Right atrium auricular region (tissue), 2 donors: ENCODE data around the gene AGTR1. TPM values are rescaled to one million over a fixed set of nuclear protein-coding genes. Genes with fewer than 3 reads are reported as not detected.

Experiments used
- DNase-seq: peaks from one replicate; pipeline ENCODE4 v3.0.0-alpha.2; 2019; ENCODE audit warnings: low spot score
- H3K27ac ChIP-seq, 2 donors: fragments of 200-600 bp; sonication (generic); 1 replicate in 1 of 2; 2 replicates in 1 of 2; pipeline ENCODE4 v1.5.1; 2016 to 2019
- H3K27me3 ChIP-seq, 2 donors: fragments of 200-600 bp; sonication (generic); one replicate each; pipeline versions ENCODE4 v1.5.1 to v1.6.0; 2017 to 2019
- H3K36me3 ChIP-seq: fragments of 200-600 bp; sonication (generic); one replicate; pipeline ENCODE4 v1.5.1; 2016
- H3K4me1 ChIP-seq, 2 donors: fragments of 200-600 bp; sonication (generic); one replicate each; pipeline versions ENCODE4 v1.5.1 to v1.6.0; 2017 to 2019
- H3K4me3 ChIP-seq, 2 donors: fragments of 200-600 bp; sonication (generic); 1 replicate in 1 of 2; 2 replicates in 1 of 2; pipeline ENCODE4 v1.5.1; 2017 to 2019; ENCODE audit warnings: mild to moderate bottlenecking in 1 of 2, moderate library complexity in 1 of 2
- H3K9me3 ChIP-seq, 2 donors: fragments of 200-600 bp; sonication (generic); one replicate each; pipeline ENCODE4 v1.5.1; 2019
- CTCF ChIP-seq, 2 donors: fragments of 200-600 bp; sonication (generic); IDR thresholded peaks; one replicate each; pipeline ENCODE4 v1.5.1; 2019; ENCODE audit warnings: antibody characterized with exemption in 2 of 2
- total RNA-seq, 2 donors: library from RNA; depleted of rRNA; stranded (reverse); fragments of >200 nt; gene quantifications; one replicate each; pipeline ENCODE4 v1.1.0, GENCODE V29; 2016

AGTR1 gene
- total RNA-seq, 2 donors from 2014 or later, result 22.6 to 35.2 TPM

GRCh38 chr3:148705314-148705713, 7.6 kb downstream of the AGTR1 start:
- Histone ChIP-seq H3K27me3 (no peaks in the 10 kb centered on the region), H3K4me3 (no peak overlapping the region), H3K9me3 (no peaks in the 10 kb centered on the region), H3K36me3 (no peaks in the 10 kb centered on the region), H3K27ac (no peak overlapping the region), H3K4me1 (peaks cover 0 to 19% of the 10 kb centered on the region in 2 donors)
- TF ChIP-seq CTCF (IDR thresholded peaks at IDR 0.05), result no peak
- no peak for DNase-seq

GRCh38 chr3:148707601-148708380, 10.1 kb downstream of the AGTR1 start:
- no peak for DNase-seq
- Histone ChIP-seq H3K27ac (peak overlapping the region in 1 of 2 donors; percentile 57), H3K9me3 (no peaks in the 10 kb centered on the region), H3K27me3 (no peaks in the 10 kb centered on the region), H3K4me1 (peaks cover 0 to 19% of the 10 kb centered on the region in 2 donors), H3K4me3 (no peak overlapping the region), H3K36me3 (no peaks in the 10 kb centered on the region)
- TF ChIP-seq CTCF (IDR thresholded peaks at IDR 0.05), result no peak

GRCh38 chr3:148708409-148708808, 10.7 kb downstream of the AGTR1 start:
- H3K27ac ChIP-seq, result peak overlapping the region in 1 of 2 donors; percentile 57

GRCh38 chr3:148709560-148710253, 12.0 kb downstream of the AGTR1 start:
- H3K36me3 ChIP-seq, result no peaks in the 10 kb centered on the region
- peak overlapping the region in 1 of 2 donors; percentile 57 for H3K27ac ChIP-seq
- no peak for TF ChIP-seq CTCF (IDR thresholded peaks at IDR 0.05)
- H3K9me3 ChIP-seq, result no peaks in the 10 kb centered on the region
- no peaks in the 10 kb centered on the region for H3K27me3 ChIP-seq
- H3K4me1 ChIP-seq, result peaks cover 0 to 19% of the 10 kb centered on the region in 2 donors
- DNase-seq, result no peak
- H3K4me3 ChIP-seq, result no peak overlapping the region

More at GRCh38 chr3:148708409-148708808, 10.7 kb downstream of the AGTR1 start:
- H3K36me3 ChIP-seq, result no peaks in the 10 kb centered on the region
- TF ChIP-seq CTCF (IDR thresholded peaks at IDR 0.05), result no peak
- peaks cover 0 to 19% of the 10 kb centered on the region in 2 donors for H3K4me1 ChIP-seq
- no peak for DNase-seq
- H3K9me3 ChIP-seq, result no peaks in the 10 kb centered on the region
- H3K27me3 ChIP-seq, result no peaks in the 10 kb centered on the region
- H3K4me3 ChIP-seq, result no peak overlapping the region

- Histone ChIP-seq H3K27ac (no peak overlapping the region), H3K36me3 (no peaks in the 10 kb centered on the region), H3K4me3 (no peak overlapping the region), H3K9me3 (no peaks in the 10 kb centered on the region), H3K27me3 (no peaks in the 10 kb centered on the region), H3K4me1 (peaks cover 0 to 19% of the 10 kb centered on the region in 2 donors)
- no peak for DNase-seq
- TF ChIP-seq CTCF (IDR thresholded peaks at IDR 0.05), result no peak
Measured at GRCh38 chr3:148710665-148711064, 13.0 kb downstream of the AGTR1 start.
